ENCODE data around the gene SHFL.

The SHFL gene

GRCh38 chr19:10085641-10086590 lies at the start of gene SHFL:
Gene SHFL (plus strand): TSS chr19:10086317. CDS start chr19:10086428, 111 bp downstream.
- TF ChIP-seq, protein P1, sequence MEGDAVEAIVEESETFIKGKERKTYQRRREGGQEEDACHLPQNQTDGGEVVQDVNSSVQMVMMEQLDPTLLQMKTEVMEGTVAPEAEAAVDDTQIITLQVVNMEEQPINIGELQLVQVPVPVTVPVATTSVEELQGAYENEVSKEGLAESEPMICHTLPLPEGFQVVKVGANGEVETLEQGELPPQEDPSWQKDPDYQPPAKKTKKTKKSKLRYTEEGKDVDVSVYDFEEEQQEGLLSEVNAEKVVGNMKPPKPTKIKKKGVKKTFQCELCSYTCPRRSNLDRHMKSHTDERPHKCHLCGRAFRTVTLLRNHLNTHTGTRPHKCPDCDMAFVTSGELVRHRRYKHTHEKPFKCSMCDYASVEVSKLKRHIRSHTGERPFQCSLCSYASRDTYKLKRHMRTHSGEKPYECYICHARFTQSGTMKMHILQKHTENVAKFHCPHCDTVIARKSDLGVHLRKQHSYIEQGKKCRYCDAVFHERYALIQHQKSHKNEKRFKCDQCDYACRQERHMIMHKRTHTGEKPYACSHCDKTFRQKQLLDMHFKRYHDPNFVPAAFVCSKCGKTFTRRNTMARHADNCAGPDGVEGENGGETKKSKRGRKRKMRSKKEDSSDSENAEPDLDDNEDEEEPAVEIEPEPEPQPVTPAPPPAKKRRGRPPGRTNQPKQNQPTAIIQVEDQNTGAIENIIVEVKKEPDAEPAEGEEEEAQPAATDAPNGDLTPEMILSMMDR (IDR thresholded peaks at IDR 0.05; ENCODE audit: insufficient read depth, low read depth, low read length, missing control alignments), result no peak
- DNase-seq (ENCODE audit: low read depth), result peak; percentile 92
- peak within 1 kb of the TSS; percentile 98 for H3K4me3 ChIP-seq (ENCODE audit: low read depth, low read length)

DNA sequence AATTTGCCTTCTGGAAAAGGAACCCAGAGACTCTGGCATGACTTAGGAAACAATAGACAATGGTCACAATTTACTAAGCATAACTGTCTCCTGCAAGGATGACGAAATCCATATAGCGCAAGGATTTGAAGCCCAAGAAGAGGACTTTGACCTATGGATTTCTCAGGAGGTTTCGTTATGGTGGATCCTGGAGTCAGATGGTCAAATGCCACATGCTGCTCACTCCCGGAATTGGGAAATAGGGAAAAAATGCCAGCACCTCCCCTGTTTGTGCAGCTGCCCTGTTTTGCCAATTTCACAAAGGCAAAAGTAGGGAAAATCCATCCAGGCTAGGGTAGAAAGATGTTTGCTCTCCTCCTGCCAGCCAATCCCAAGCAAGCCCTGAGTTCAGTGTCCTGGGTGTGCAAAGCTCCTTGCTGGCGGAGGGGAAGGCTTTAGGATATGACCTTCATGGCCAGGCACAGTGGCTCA lies 49.5 kb upstream of the SHFL start:
- no peak for DNase-seq (ENCODE audit: low read depth)
- H3K4me3 ChIP-seq (ENCODE audit: low read depth, low read length), result no peak overlapping the region
- TF ChIP-seq, protein P1 (IDR thresholded peaks at IDR 0.05; ENCODE audit: insufficient read depth, low read depth, low read length, missing control alignments), result no peak

DNA sequence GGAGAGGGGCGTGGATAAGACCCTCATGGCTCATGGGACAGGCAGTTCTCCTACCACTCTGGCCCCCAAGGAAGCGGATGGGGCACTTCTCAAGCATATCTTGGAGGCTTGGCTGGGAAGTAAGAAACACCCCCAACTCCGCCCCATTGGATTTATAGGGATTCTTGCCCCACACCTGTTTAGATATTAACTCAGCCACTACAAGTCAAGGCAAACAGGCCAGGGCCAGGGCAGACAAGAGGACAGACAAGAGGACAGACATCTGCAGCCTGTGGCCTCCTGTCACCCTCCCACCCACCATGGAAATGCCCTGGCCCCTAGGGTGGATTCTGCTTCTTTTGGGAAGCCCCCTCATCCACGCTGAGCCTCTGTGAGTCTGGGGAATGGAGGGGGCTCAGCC lies 48.8 kb upstream of the SHFL start:
- DNase-seq (ENCODE audit: low read depth), result no peak
- H3K4me3 ChIP-seq (ENCODE audit: low read depth, low read length), result no peak overlapping the region
- TF ChIP-seq, protein P1 (IDR thresholded peaks at IDR 0.05; ENCODE audit: insufficient read depth, low read depth, low read length, missing control alignments), result no peak

DNA sequence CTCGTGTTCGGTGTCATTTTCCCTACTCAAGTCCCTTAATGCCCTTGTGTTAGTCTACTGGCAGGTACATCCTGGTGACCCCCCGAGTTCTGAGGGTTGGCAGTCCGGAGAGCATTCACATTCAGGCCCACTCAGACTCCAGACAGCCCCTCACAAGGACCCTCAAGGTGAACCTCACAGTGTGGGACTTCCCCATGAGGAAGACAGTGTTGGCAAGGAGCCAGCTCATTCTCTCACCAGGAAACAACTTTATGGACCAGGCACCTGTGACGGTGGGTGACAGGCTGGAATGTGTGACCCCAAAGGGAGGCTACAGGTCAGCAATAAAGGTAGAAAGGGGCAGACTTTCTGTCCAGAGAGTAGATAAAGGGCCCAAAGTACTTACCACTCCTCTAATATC lies 48.3 kb upstream of the SHFL start:
- TF ChIP-seq, protein P1 (IDR thresholded peaks at IDR 0.05; ENCODE audit: insufficient read depth, low read depth, low read length, missing control alignments), result no peak
- no peak overlapping the region for H3K4me3 ChIP-seq (ENCODE audit: low read depth, low read length)
- no peak for DNase-seq (ENCODE audit: low read depth)

DNA sequence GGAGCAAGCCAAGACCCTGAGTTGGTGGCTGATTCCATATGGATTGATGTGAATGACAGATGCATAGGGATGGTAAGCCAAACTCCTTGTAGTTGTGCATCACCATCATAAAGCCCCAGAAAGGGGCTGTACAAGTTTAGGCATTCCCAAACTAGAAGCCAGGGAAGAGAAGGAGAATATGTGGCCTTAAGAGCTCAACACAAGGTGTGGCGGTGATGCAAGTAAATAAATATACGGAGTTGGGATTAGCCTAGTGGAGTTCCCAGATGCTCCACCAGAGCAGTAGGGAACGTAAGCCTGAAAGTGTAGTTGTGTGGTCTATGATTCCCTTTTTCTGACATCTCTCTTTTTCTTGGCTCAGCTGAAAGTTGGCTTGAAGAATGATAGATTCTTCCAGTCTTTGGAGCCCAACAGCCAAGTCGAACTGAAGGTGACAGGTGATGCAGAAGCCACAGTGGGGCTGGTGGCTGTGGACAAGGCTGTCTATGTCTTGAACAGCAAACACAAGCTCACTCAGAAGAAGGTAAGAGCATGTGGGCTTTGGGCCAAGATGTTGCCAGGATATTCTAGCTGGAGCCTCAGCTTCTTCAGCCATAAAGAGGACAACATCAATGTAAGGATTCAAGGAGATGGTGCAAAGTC lies 42.7 kb upstream of the SHFL start:
- DNase-seq (ENCODE audit: low read depth), result no peak
- no peak overlapping the region for H3K4me3 ChIP-seq (ENCODE audit: low read depth, low read length)
- TF ChIP-seq, protein P1 (IDR thresholded peaks at IDR 0.05; ENCODE audit: insufficient read depth, low read depth, low read length, missing control alignments), result no peak

GRCh38 chr19:10044390-10044789 lies 41.7 kb upstream of the SHFL start:
- no peak overlapping the region for H3K4me3 ChIP-seq (ENCODE audit: low read depth, low read length)
- DNase-seq (ENCODE audit: low read depth), result peak; percentile 32
- TF ChIP-seq, protein P1 (IDR thresholded peaks at IDR 0.05; ENCODE audit: insufficient read depth, low read depth, low read length, missing control alignments), result no peak

Data from GM12865 (cell line).